Adrenal gland (tissue), 12 donors: ENCODE measurements around the gene LAMA4. TPM values are rescaled to one million over a fixed set of nuclear protein-coding genes. Genes with fewer than 3 reads are reported as not detected.

Source experiments
- DNase-seq, 7 donors: peaks; one replicate each; pipeline ENCODE4 v3.0.0-alpha.2; 2019 to 2020
- H3K27ac ChIP-seq, 5 donors: fragments of 200-600 bp; sonication (generic) in 4 of 5; 1 replicate in 3 of 5; 2 replicates in 2 of 5; pipeline versions ENCODE4 v1.5.1 to v1.8.0; 2016 to 2020; ENCODE audit warnings: mild to moderate bottlenecking in 1 of 5
- H3K27me3 ChIP-seq: fragments of 200-600 bp; 2 replicates; pipeline ENCODE4 v1.8.0; 2021
- H3K36me3 ChIP-seq, 2 donors: fragments of 200-600 bp; replicated peaks in 1 of 2; 1 replicate in 1 of 2; 2 replicates in 1 of 2; pipeline versions ENCODE4 v1.5.1 to v1.8.0; 2018 to 2022
- H3K4me1 ChIP-seq, 2 donors: fragments of 200-600 bp; replicated peaks in 1 of 2; 1 replicate in 1 of 2; 2 replicates in 1 of 2; pipeline versions ENCODE4 v1.5.1 to v1.8.0; 2018 to 2021
- H3K4me3 ChIP-seq, 4 donors: fragments of 200-600 bp; sonication (generic) in 3 of 4; one replicate each; pipeline ENCODE4 v1.5.1; 2016 to 2018
- H3K9me3 ChIP-seq, 3 donors: fragments of 200-600 bp; sonication (generic) in 1 of 3; replicated peaks in 1 of 3; 1 replicate in 2 of 3; 2 replicates in 1 of 3; pipeline versions ENCODE4 v1.5.1 to v1.8.0; 2016 to 2021
- POLR2A ChIP-seq, 2 donors: fragments of 450-650 bp; IDR thresholded peaks; one replicate each; pipeline ENCODE4 v1.6.1; 2017; ENCODE audit warnings: antibody characterized with exemption in 2 of 2, mild to moderate bottlenecking in 2 of 2, moderate library complexity in 1 of 2
- WGBS, 4 donors: extraction: QIAGEN DNeasy Blood & Tissue Kit in 2 of 4; methylation state at CpG; one replicate each; pipeline versions ENCODE4 v1.1.5 to v1.1.7; 2013 to 2017; 5-methylcytosine and 5-hydroxymethylcytosine counted together
- intact Hi-C, 2 donors: fragments of 100-400 bp; cut with DNase I; formaldehyde crosslinking; loops; one replicate each; pipeline versions ENCODE4 v1.14.1 to v1.15.0; 2022 to 2023
- polyA plus RNA-seq, 3 donors: library from polyadenylated mRNA; stranded (reverse); fragments of 200-250 nt in 2 of 3; fragments of 350-450 nt in 1 of 3; fragmentation: Illumina TruSeq in 1 of 3; extraction: RNeasy Lipid Tissue Mini Kit (QIAGEN cat#74804) in 1 of 3; gene quantifications; one replicate each; pipeline ENCODE4 v1.2.3, GENCODE V29; 2013 to 2014
- total RNA-seq, 9 donors: library from RNA; depleted of rRNA in 4 of 9; stranded (reverse); fragments of >200 nt in 4 of 9; fragments of 120-200 nt in 1 of 9; fragmentation: NEBNext Ultra II Directional in 1 of 9; extraction: Animal tissue kit (Norgen Biotek cat#: 25700) in 1 of 9; gene quantifications; one replicate each; pipeline versions ENCODE4 v1.1.0 to v1.2.4, GENCODE V29; 2013 to 2023
- TF ChIP-seq, protein P1 (sequence below), 6 experiments: fragments of 450-650 bp in 4 of 6; fragments of 200-600 bp in 2 of 6; sonication (generic) in 1 of 6; IDR thresholded peaks; 1 replicate in 5 of 6; 2 replicates in 1 of 6; pipeline versions ENCODE4 v1.5.1 to v1.8.0; 2016 to 2021; ENCODE audit warnings: antibody characterized with exemption in 6 of 6, mild to moderate bottlenecking in 2 of 6, moderate library complexity in 1 of 6
- donor health status: healthy with polysubstance abuse.
- donor health status: Bipolar disorder and iron deficiency.
- donor health status: DM: yes; HTN: yes; CAD: no.
- donor health status: DM: no; HTN: no; CAD: no.
- donor health status: DM: no; HTN: no; CAD: no.
- donor health status: DM: yes; HTN: yes; CAD: no.

The LAMA4 gene
- total and polyA plus RNA-seq, 12 donors, result 7.5 to 102 (median 23.3) TPM

DNA sequence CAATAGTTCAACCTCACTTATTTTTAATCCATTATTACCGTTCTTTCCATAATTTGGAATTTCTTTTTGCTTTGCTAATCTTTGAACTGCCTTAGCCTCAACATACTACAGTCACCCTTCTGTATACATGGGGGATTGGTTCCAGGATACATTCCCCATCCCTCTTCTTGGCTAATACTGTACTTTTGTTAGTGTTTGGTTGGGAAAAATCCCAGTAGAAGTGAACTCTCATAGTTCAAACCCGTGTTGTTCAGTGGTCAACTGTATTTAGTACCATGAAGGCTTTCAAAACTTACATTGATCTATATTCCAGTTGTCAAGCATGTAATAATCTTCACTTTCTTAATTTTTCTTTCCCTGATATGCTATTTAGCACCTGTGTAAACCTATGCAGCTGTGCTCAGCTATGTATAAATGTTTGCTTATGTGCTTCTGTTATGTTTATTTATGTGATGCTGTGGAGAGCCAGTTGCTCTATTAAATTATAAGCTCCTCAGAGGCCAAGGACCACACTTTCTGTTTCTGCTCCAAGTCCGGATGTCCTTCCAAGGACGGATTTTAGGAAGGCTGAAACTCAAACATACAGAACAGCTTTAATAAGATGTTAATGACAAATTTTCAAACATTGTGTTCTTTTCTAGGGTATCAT, 33.3 kb upstream of the LAMA4 start:
- no peak overlapping the region for H3K27ac ChIP-seq
- no peak for DNase-seq
- no peaks in the 10 kb centered on the region for H3K9me3 ChIP-seq
- no peak overlapping the region for H3K4me3 ChIP-seq
- H3K27me3 ChIP-seq, result no peaks in the 10 kb centered on the region
- no peak for TF ChIP-seq POLR2A (IDR thresholded peaks at IDR 0.05)
- TF ChIP-seq, protein P1, sequence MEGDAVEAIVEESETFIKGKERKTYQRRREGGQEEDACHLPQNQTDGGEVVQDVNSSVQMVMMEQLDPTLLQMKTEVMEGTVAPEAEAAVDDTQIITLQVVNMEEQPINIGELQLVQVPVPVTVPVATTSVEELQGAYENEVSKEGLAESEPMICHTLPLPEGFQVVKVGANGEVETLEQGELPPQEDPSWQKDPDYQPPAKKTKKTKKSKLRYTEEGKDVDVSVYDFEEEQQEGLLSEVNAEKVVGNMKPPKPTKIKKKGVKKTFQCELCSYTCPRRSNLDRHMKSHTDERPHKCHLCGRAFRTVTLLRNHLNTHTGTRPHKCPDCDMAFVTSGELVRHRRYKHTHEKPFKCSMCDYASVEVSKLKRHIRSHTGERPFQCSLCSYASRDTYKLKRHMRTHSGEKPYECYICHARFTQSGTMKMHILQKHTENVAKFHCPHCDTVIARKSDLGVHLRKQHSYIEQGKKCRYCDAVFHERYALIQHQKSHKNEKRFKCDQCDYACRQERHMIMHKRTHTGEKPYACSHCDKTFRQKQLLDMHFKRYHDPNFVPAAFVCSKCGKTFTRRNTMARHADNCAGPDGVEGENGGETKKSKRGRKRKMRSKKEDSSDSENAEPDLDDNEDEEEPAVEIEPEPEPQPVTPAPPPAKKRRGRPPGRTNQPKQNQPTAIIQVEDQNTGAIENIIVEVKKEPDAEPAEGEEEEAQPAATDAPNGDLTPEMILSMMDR (IDR thresholded peaks at IDR 0.05), result no peak
- 53 to 65% (median 56%) methylated on average over 4 of the region's 4 CpGs for WGBS, 4 donors
- intact Hi-C loops, result no loop called here
- no peaks in the 10 kb centered on the region for H3K4me1 ChIP-seq
- H3K36me3 ChIP-seq, result no peaks in the 10 kb centered on the region

GRCh38 chr6:112286500-112287144, 32.3 kb upstream of the LAMA4 start:
- Histone ChIP-seq H3K27me3 (no peaks in the 10 kb centered on the region), H3K9me3 (no peaks in the 10 kb centered on the region), H3K4me3 (no peak overlapping the region), H3K4me1 (no peaks in the 10 kb centered on the region), H3K36me3 (no peaks in the 10 kb centered on the region), H3K27ac (no peak overlapping the region)
- no peak for DNase-seq
- WGBS, 4 donors, result 63 to 79% (median 68%) methylated on average over 1 of the region's 1 CpG
- no peak for TF ChIP-seq POLR2A (IDR thresholded peaks at IDR 0.05)
- TF ChIP-seq, protein P1 (IDR thresholded peaks at IDR 0.05), result no peak
- intact Hi-C loops, result no loop called here

- no peaks in the 10 kb centered on the region for H3K27me3 ChIP-seq
- no peaks in the 10 kb centered on the region for H3K36me3 ChIP-seq
- WGBS, 4 donors, result 55 to 78% (median 75%) methylated on average over 2 of the region's 2 CpGs
- intact Hi-C loops, result no loop called here
- no peaks in the 10 kb centered on the region for H3K9me3 ChIP-seq
- DNase-seq, result no peak
- H3K4me1 ChIP-seq, result no peaks in the 10 kb centered on the region
- H3K4me3 ChIP-seq, result no peak overlapping the region
- H3K27ac ChIP-seq, result no peak overlapping the region
- no peak for TF ChIP-seq POLR2A (IDR thresholded peaks at IDR 0.05)
- TF ChIP-seq, protein P1 (IDR thresholded peaks at IDR 0.05), result no peak
Observed at GRCh38 chr6:112286010-112286409, 31.6 kb upstream of the LAMA4 start.

DNA sequence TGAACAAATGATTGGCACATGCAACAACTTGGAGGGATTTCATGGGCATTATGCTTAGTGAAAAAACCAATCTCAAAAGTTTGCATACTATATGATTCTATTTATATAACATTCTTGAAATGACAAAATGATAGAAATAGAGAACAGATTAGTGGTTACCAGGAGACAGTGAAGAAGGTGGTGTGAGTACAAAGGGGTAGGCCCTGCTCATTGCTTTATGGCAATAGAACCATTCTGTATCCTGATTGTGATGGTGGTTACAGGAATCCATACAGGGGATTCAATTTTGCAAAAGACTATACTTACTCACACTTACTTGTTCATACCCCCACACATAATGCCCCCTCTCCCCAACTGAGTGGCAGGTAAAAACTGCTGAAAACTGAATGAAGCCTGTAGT, 30.2 kb upstream of the LAMA4 start:
- Histone ChIP-seq H3K4me3 (no peak overlapping the region), H3K27me3 (no peaks in the 10 kb centered on the region), H3K4me1 (no peaks in the 10 kb centered on the region), H3K9me3 (no peaks in the 10 kb centered on the region), H3K27ac (no peak overlapping the region), H3K36me3 (no peaks in the 10 kb centered on the region)
- TF ChIP-seq POLR2A (IDR thresholded peaks at IDR 0.05), result no peak
- TF ChIP-seq, protein P1 (IDR thresholded peaks at IDR 0.05), result no peak
- intact Hi-C loops, result no loop called here
- no peak for DNase-seq
